WTC11 (cell line): ENCODE data around the gene TCL1B. TPM values are rescaled to one million over a fixed set of nuclear protein-coding genes. Genes with fewer than 3 reads are reported as not detected.

ENCODE experiments used
- ATAC-seq: fragments of 200-7000 bp; cut with Tn5 transposase; 2 replicates; pipeline ENCODE4 v1.10.0; 2021; ENCODE audit warnings: mild to moderate bottlenecking, moderate library complexity
- CTCF ChIA-PET: fragments of 300-600 bp; sonication (Branson Sonifier 250); formaldehyde crosslinking; loops from one replicate; lab custom pipeline; 2021; ENCODE audit warnings: antibody characterized with exemption; lab: Charles Lee
- POLR2A ChIA-PET: fragments of 350-600 bp; sonication (Branson Sonifier 250); formaldehyde crosslinking; loops from one replicate; lab custom pipeline; 2021; ENCODE audit warnings: antibody characterized with exemption; lab: Charles Lee
- DNase-seq: peaks from one replicate; pipeline ENCODE4 v3.0.0; 2021; ENCODE audit warnings: low spot score
- H3K27ac Mint-ChIP-seq: 2 replicates; pipeline ENCODE4 v1.8.0; 2021; ENCODE audit warnings: mixed read lengths
- H3K27me3 Mint-ChIP-seq: 2 replicates; pipeline ENCODE4 v1.8.0; 2021; ENCODE audit warnings: low read depth, mild to moderate bottlenecking, moderate library complexity, mixed read lengths
- H3K36me3 Mint-ChIP-seq: 2 replicates; pipeline ENCODE4 v1.8.0; 2021; ENCODE audit warnings: mixed read lengths
- H3K4me1 Mint-ChIP-seq: 2 replicates; pipeline ENCODE4 v1.8.0; 2022; ENCODE audit warnings: mixed read lengths
- H3K4me3 Mint-ChIP-seq: 2 replicates; pipeline ENCODE4 v1.8.0; 2021; ENCODE audit warnings: mild to moderate bottlenecking, moderate library complexity, mixed read lengths
- H3K9me3 Mint-ChIP-seq: 2 replicates; pipeline ENCODE4 v1.8.0; 2021; ENCODE audit warnings: mixed read lengths
- CREM ChIP-seq: sonication (generic); formaldehyde crosslinking; IDR thresholded peaks from 2 replicates; pipeline ENCODE4 v1.8.1; 2022; ENCODE audit warnings: mild to moderate bottlenecking, missing genetic modification reagents, moderate library complexity
- ELF4 ChIP-seq: sonication (generic); formaldehyde crosslinking; IDR thresholded peaks from 2 replicates; pipeline ENCODE4 v1.8.1; 2022; ENCODE audit warnings: low read depth, mild to moderate bottlenecking, moderate library complexity, missing genetic modification reagents
- EMX1 ChIP-seq: fragments of 250-450 bp; sonication (Bioruptor Pico); IDR thresholded peaks from 2 replicates; pipeline ENCODE4 v1.8.0; 2021; ENCODE audit warnings: mild to moderate bottlenecking
- ESRRA ChIP-seq: sonication (generic); formaldehyde crosslinking; IDR thresholded peaks from 2 replicates; pipeline ENCODE4 v1.8.1; 2022; ENCODE audit warnings: mild to moderate bottlenecking, missing genetic modification reagents, borderline replicate concordance
- IRF2 ChIP-seq: sonication (generic); formaldehyde crosslinking; IDR thresholded peaks from 2 replicates; pipeline ENCODE4 v1.8.0; 2022; ENCODE audit warnings: low read depth, missing genetic modification reagents, borderline replicate concordance
- NFATC4 ChIP-seq: fragments of 250-450 bp; sonication (Bioruptor Pico); IDR thresholded peaks from 2 replicates; pipeline ENCODE4 v1.9.0; 2021; ENCODE audit warnings: mild to moderate bottlenecking
- NR1H2 ChIP-seq: sonication (generic); formaldehyde crosslinking; IDR thresholded peaks from 2 replicates; pipeline ENCODE4 v1.9.0; 2021; ENCODE audit warnings: mild to moderate bottlenecking, moderate library complexity, missing genetic modification reagents
- TEAD4 ChIP-seq: sonication (generic); formaldehyde crosslinking; IDR thresholded peaks from 2 replicates; pipeline ENCODE4 v1.8.0; 2022; ENCODE audit warnings: mild to moderate bottlenecking, missing genetic modification reagents
- ZNF263 ChIP-seq: sonication (generic); formaldehyde crosslinking; IDR thresholded peaks from 2 replicates; pipeline ENCODE4 v1.8.1; 2022; ENCODE audit warnings: low read depth, mild to moderate bottlenecking, moderate library complexity, missing genetic modification reagents
- total RNA-seq: library from RNA; stranded (reverse); gene quantifications from 3 replicates; pipeline ENCODE4 v1.2.3, GENCODE V29; 2021
- TF ChIP-seq, protein P1 (sequence below): sonication (generic); formaldehyde crosslinking; IDR thresholded peaks from 2 replicates; pipeline ENCODE4 v1.8.1; 2022; ENCODE audit warnings: low read depth, missing genetic modification reagents, borderline replicate concordance
- TF ChIP-seq, protein P2 (sequence below): sonication (generic); formaldehyde crosslinking; IDR thresholded peaks from 2 replicates; pipeline ENCODE4 v1.8.0; 2022; ENCODE audit warnings: missing genetic modification reagents
- TF ChIP-seq, protein P3 (sequence below): sonication (generic); formaldehyde crosslinking; IDR thresholded peaks from 2 replicates; pipeline ENCODE4 v1.8.1; 2022; ENCODE audit warnings: missing genetic modification reagents, borderline replicate concordance
- TF ChIP-seq, protein P4 (sequence below): fragments of 250-450 bp; sonication (Bioruptor Pico); IDR thresholded peaks from 2 replicates; pipeline ENCODE4 v1.9.0; 2021; ENCODE audit warnings: moderate library complexity, mild to moderate bottlenecking, inconsistent platforms, borderline replicate concordance
- TF ChIP-seq, protein P5 (sequence below): sonication (generic); formaldehyde crosslinking; IDR thresholded peaks from 2 replicates; pipeline ENCODE4 v1.8.1; 2023; ENCODE audit warnings: mild to moderate bottlenecking, missing genetic modification reagents, moderate library complexity
- TF ChIP-seq, protein P6 (sequence below): sonication (generic); formaldehyde crosslinking; conservative IDR thresholded peaks from 2 replicates; pipeline ENCODE4 v1.8.1; 2022; ENCODE audit warnings: mild to moderate bottlenecking, missing genetic modification reagents
- TF ChIP-seq, protein P7 (sequence below): sonication (generic); formaldehyde crosslinking; conservative IDR thresholded peaks from 2 replicates; pipeline ENCODE4 v1.8.1; 2023; ENCODE audit warnings: mild to moderate bottlenecking, low read depth, missing genetic modification reagents, moderate library complexity
- TF ChIP-seq, protein P8 (sequence below): fragments of 200-600 bp; IDR thresholded peaks from 2 replicates; pipeline ENCODE4 v1.8.0; 2022; ENCODE audit warnings: antibody characterized with exemption

Gene TCL1B
- total RNA-seq, 1 experiment from 2014 or later = 5.7 TPM

DNA sequence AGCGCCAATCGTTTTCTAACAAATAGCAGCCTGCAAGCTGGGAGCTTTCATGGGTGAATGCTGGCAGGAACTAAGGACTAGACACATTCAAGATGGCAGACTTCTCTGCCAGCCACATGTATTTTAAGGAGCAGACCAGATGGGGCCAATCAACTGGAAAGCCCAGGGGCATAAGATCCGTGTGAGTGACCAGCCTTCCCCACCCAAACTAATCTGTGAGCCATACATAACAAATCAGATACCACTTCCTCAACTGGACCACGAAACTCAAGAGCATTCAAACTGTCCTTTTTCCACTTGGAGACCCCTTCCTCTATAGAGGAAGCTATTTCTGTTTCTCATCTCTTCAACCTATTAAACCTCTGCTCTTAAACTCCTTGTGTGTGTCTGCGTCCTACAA is 9.7 kb downstream of the TCL1B start:
- CTCF ChIA-PET = no interaction called here
- Mint-ChIP-seq H3K9me3 (no peaks in the 10 kb centered on the region), H3K4me3 (no peak overlapping the region), H3K36me3 (no peaks in the 10 kb centered on the region), H3K4me1 (peaks cover 35% of the 10 kb centered on the region), H3K27ac (no peak overlapping the region), H3K27me3 (peaks cover 86% of the 10 kb centered on the region)
- DNase-seq = no peak
- POLR2A ChIA-PET = no interaction called here
- ATAC-seq = no peak
- TF ChIP-seq CREM = no peak
- no peak for TF ChIP-seq TEAD4 (CRISPR knock-in tag)
- TF ChIP-seq, protein P1, sequence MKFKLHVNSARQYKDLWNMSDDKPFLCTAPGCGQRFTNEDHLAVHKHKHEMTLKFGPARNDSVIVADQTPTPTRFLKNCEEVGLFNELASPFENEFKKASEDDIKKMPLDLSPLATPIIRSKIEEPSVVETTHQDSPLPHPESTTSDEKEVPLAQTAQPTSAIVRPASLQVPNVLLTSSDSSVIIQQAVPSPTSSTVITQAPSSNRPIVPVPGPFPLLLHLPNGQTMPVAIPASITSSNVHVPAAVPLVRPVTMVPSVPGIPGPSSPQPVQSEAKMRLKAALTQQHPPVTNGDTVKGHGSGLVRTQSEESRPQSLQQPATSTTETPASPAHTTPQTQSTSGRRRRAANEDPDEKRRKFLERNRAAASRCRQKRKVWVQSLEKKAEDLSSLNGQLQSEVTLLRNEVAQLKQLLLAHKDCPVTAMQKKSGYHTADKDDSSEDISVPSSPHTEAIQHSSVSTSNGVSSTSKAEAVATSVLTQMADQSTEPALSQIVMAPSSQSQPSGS (CRISPR knock-in tag) = no peak
- TF ChIP-seq, protein P2, sequence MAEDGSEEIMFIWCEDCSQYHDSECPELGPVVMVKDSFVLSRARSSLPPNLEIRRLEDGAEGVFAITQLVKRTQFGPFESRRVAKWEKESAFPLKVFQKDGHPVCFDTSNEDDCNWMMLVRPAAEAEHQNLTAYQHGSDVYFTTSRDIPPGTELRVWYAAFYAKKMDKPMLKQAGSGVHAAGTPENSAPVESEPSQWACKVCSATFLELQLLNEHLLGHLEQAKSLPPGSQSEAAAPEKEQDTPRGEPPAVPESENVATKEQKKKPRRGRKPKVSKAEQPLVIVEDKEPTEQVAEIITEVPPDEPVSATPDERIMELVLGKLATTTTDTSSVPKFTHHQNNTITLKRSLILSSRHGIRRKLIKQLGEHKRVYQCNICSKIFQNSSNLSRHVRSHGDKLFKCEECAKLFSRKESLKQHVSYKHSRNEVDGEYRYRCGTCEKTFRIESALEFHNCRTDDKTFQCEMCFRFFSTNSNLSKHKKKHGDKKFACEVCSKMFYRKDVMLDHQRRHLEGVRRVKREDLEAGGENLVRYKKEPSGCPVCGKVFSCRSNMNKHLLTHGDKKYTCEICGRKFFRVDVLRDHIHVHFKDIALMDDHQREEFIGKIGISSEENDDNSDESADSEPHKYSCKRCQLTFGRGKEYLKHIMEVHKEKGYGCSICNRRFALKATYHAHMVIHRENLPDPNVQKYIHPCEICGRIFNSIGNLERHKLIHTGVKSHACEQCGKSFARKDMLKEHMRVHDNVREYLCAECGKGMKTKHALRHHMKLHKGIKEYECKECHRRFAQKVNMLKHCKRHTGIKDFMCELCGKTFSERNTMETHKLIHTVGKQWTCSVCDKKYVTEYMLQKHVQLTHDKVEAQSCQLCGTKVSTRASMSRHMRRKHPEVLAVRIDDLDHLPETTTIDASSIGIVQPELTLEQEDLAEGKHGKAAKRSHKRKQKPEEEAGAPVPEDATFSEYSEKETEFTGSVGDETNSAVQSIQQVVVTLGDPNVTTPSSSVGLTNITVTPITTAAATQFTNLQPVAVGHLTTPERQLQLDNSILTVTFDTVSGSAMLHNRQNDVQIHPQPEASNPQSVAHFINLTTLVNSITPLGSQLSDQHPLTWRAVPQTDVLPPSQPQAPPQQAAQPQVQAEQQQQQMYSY (CRISPR knock-in tag) = no peak
- TF ChIP-seq NR1H2 (CRISPR knock-in tag) = no peak
- TF ChIP-seq, protein P3, sequence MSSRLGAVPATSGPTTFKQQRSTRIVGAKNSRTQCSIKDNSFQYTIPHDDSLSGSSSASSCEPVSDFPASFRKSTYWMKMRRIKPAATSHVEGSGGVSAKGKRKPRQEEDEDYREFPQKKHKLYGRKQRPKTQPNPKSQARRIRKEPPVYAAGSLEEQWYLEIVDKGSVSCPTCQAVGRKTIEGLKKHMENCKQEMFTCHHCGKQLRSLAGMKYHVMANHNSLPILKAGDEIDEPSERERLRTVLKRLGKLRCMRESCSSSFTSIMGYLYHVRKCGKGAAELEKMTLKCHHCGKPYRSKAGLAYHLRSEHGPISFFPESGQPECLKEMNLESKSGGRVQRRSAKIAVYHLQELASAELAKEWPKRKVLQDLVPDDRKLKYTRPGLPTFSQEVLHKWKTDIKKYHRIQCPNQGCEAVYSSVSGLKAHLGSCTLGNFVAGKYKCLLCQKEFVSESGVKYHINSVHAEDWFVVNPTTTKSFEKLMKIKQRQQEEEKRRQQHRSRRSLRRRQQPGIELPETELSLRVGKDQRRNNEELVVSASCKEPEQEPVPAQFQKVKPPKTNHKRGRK (CRISPR knock-in tag) = no peak
- no peak for TF ChIP-seq NFATC4 (CRISPR knock-in tag)
- TF ChIP-seq, protein P4, sequence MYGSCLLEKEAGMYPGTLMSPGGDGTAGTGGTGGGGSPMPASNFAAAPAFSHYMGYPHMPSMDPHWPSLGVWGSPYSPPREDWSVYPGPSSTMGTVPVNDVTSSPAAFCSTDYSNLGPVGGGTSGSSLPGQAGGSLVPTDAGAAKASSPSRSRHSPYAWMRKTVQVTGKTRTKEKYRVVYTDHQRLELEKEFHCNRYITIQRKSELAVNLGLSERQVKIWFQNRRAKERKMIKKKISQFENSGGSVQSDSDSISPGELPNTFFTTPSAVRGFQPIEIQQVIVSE (CRISPR knock-in tag) = no peak

DNA sequence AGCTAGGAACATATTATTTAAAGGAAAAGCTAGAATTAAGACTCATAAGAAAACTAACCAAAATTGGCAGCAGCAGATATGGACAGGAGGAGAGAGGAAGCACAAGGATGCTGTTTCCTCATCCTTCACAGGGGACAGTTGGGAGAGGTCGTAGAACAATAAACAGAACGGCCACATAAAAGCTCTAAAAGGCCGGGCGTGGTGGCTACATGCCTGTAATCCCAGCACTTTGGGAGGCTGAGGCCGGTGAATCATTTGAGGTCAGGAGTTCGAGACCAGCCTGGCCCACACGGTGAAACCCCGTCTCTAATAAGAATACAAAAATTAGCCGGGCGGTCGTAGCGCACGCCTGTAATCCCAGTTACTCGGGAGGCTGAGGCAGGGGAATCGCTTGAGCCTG is 10.5 kb downstream of the TCL1B start:
- no peak for DNase-seq
- CTCF ChIA-PET = interaction anchor here (0.7 to 1.3 kb wide), 2 partner anchors 11 to 77 kb away, joined by 3 read pairs; partner anchors contain the start of gene TCL1B
- H3K27me3 Mint-ChIP-seq = peaks cover 89% of the 10 kb centered on the region
- TF ChIP-seq EMX1 (CRISPR knock-in tag) = no peak
- TF ChIP-seq, protein P2 (CRISPR knock-in tag) = no peak
- no peak for TF ChIP-seq ESRRA (CRISPR knock-in tag)
- TF ChIP-seq, protein P5, sequence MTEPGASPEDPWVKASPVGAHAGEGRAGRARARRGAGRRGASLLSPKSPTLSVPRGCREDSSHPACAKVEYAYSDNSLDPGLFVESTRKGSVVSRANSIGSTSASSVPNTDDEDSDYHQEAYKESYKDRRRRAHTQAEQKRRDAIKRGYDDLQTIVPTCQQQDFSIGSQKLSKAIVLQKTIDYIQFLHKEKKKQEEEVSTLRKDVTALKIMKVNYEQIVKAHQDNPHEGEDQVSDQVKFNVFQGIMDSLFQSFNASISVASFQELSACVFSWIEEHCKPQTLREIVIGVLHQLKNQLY (CRISPR knock-in tag) = no peak
- no peak for TF ChIP-seq TEAD4 (CRISPR knock-in tag)
- TF ChIP-seq, protein P6, sequence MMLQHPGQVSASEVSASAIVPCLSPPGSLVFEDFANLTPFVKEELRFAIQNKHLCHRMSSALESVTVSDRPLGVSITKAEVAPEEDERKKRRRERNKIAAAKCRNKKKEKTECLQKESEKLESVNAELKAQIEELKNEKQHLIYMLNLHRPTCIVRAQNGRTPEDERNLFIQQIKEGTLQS = no peak
- TF ChIP-seq, protein P7, sequence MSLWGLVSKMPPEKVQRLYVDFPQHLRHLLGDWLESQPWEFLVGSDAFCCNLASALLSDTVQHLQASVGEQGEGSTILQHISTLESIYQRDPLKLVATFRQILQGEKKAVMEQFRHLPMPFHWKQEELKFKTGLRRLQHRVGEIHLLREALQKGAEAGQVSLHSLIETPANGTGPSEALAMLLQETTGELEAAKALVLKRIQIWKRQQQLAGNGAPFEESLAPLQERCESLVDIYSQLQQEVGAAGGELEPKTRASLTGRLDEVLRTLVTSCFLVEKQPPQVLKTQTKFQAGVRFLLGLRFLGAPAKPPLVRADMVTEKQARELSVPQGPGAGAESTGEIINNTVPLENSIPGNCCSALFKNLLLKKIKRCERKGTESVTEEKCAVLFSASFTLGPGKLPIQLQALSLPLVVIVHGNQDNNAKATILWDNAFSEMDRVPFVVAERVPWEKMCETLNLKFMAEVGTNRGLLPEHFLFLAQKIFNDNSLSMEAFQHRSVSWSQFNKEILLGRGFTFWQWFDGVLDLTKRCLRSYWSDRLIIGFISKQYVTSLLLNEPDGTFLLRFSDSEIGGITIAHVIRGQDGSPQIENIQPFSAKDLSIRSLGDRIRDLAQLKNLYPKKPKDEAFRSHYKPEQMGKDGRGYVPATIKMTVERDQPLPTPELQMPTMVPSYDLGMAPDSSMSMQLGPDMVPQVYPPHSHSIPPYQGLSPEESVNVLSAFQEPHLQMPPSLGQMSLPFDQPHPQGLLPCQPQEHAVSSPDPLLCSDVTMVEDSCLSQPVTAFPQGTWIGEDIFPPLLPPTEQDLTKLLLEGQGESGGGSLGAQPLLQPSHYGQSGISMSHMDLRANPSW (CRISPR knock-in tag) = no peak
- no peak for TF ChIP-seq IRF2 (CRISPR knock-in tag)
- no peak for TF ChIP-seq ZNF263 (CRISPR knock-in tag)
- TF ChIP-seq ELF4 = no peak
- TF ChIP-seq, protein P8, sequence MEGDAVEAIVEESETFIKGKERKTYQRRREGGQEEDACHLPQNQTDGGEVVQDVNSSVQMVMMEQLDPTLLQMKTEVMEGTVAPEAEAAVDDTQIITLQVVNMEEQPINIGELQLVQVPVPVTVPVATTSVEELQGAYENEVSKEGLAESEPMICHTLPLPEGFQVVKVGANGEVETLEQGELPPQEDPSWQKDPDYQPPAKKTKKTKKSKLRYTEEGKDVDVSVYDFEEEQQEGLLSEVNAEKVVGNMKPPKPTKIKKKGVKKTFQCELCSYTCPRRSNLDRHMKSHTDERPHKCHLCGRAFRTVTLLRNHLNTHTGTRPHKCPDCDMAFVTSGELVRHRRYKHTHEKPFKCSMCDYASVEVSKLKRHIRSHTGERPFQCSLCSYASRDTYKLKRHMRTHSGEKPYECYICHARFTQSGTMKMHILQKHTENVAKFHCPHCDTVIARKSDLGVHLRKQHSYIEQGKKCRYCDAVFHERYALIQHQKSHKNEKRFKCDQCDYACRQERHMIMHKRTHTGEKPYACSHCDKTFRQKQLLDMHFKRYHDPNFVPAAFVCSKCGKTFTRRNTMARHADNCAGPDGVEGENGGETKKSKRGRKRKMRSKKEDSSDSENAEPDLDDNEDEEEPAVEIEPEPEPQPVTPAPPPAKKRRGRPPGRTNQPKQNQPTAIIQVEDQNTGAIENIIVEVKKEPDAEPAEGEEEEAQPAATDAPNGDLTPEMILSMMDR = no peak

More for the DNA sequence above, 10.5 kb downstream of the TCL1B start:
- H3K36me3 Mint-ChIP-seq = no peaks in the 10 kb centered on the region
- H3K27ac Mint-ChIP-seq = no peak overlapping the region
- no peak for ATAC-seq
- no peaks in the 10 kb centered on the region for H3K9me3 Mint-ChIP-seq
- no peak overlapping the region for H3K4me3 Mint-ChIP-seq
- H3K4me1 Mint-ChIP-seq = peaks cover 44% of the 10 kb centered on the region
- POLR2A ChIA-PET = no interaction called here
